ENCODE measurements around the gene ADAMTS17.

ADAMTS17 gene

DNA sequence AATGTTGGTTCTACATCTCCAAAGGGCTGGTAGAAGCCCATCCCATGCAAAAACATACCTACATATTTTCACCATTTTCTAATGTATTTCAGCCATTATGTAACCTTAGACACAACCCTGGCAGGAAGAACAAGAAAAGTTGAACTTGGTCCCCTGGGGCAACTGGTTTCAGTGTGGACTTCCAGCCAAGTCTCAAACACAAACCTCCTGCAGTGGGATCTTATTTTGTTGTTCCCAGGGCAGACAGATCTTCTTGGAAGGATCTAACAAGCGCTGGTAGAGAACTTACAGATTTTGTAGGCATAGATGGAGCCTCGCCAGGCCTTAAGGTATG, 96.3 kb downstream of the ADAMTS17 start:
- Histone ChIP-seq H3K36me3 (replicated peaks; ENCODE audit: low read depth, low read length) (no peaks in the 10 kb centered on the region), H3K27me3 (ENCODE audit: low read depth, low read length) (no peaks in the 10 kb centered on the region), H3K27ac (ENCODE audit: low read length) (no peak overlapping the region), H3K9me3 (ENCODE audit: insufficient read depth, low read length) (no peaks in the 10 kb centered on the region), H2AFZ (ENCODE audit: low read depth, low read length) (no peak overlapping the region), H3K4me1 (ENCODE audit: low read length) (no peaks in the 10 kb centered on the region), H3K4me3 (ENCODE audit: low read length) (no peak overlapping the region), H4K20me1 (ENCODE audit: insufficient read depth, low read length) (no peaks in the 10 kb centered on the region), H3K9ac (ENCODE audit: low read length) (no peak overlapping the region), H3K79me2 (ENCODE audit: low read length) (no peaks in the 10 kb centered on the region), H3K4me2 (ENCODE audit: low read length) (no peak overlapping the region)
- TF ChIP-seq EZH2phosphoT487 (IDR thresholded peaks at IDR 0.05; ENCODE audit: low read depth), result no peak
- TF ChIP-seq, protein P1, sequence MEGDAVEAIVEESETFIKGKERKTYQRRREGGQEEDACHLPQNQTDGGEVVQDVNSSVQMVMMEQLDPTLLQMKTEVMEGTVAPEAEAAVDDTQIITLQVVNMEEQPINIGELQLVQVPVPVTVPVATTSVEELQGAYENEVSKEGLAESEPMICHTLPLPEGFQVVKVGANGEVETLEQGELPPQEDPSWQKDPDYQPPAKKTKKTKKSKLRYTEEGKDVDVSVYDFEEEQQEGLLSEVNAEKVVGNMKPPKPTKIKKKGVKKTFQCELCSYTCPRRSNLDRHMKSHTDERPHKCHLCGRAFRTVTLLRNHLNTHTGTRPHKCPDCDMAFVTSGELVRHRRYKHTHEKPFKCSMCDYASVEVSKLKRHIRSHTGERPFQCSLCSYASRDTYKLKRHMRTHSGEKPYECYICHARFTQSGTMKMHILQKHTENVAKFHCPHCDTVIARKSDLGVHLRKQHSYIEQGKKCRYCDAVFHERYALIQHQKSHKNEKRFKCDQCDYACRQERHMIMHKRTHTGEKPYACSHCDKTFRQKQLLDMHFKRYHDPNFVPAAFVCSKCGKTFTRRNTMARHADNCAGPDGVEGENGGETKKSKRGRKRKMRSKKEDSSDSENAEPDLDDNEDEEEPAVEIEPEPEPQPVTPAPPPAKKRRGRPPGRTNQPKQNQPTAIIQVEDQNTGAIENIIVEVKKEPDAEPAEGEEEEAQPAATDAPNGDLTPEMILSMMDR (IDR thresholded peaks at IDR 0.05; ENCODE audit: low read depth, low read length), result no peak

DNA sequence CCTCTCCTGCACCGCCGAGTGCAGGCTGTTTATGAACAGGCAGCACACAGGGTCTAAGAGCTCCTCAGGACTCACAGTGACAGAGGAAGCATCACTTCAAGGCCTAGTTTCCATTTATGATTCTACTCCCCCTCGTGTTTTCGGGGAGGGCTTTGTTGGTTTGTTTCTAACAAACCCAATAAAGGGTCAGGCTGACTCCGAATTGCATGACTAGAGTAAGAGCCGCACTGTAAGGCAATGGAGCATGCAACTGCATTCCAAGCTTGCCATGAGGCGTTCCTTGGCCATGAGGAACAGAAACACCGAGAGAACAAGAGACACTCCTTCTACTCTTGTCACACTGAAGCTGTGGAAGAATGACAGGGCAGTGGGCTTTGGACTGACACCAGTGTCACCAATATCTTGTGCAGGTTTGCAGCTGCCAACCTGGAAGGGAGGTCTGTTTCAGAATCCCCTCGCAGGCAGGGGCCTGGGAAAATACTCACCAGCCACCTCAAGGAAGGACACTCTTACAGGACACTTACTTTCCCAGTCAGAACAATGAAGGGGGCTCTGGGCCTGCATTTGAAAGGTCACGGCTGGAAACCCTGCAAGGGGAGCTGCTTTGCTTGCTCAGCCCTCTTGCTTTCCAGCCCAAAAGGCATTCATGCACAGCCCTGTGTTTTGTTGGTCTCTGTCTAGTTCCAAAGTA, 96.8 kb downstream of the ADAMTS17 start:
- Histone ChIP-seq H3K27me3 (ENCODE audit: low read depth, low read length) (no peaks in the 10 kb centered on the region), H3K4me2 (ENCODE audit: low read length) (no peak overlapping the region), H4K20me1 (ENCODE audit: insufficient read depth, low read length) (no peaks in the 10 kb centered on the region), H3K4me3 (ENCODE audit: low read length) (no peak overlapping the region), H2AFZ (ENCODE audit: low read depth, low read length) (no peak overlapping the region), H3K9me3 (ENCODE audit: insufficient read depth, low read length) (no peaks in the 10 kb centered on the region), H3K27ac (ENCODE audit: low read length) (no peak overlapping the region), H3K4me1 (ENCODE audit: low read length) (no peaks in the 10 kb centered on the region), H3K79me2 (ENCODE audit: low read length) (no peaks in the 10 kb centered on the region), H3K36me3 (replicated peaks; ENCODE audit: low read depth, low read length) (no peaks in the 10 kb centered on the region), H3K9ac (ENCODE audit: low read length) (no peak overlapping the region)
- TF ChIP-seq, protein P1 (IDR thresholded peaks at IDR 0.05; ENCODE audit: low read depth, low read length), result no peak
- no peak for TF ChIP-seq EZH2phosphoT487 (IDR thresholded peaks at IDR 0.05; ENCODE audit: low read depth)

DNA sequence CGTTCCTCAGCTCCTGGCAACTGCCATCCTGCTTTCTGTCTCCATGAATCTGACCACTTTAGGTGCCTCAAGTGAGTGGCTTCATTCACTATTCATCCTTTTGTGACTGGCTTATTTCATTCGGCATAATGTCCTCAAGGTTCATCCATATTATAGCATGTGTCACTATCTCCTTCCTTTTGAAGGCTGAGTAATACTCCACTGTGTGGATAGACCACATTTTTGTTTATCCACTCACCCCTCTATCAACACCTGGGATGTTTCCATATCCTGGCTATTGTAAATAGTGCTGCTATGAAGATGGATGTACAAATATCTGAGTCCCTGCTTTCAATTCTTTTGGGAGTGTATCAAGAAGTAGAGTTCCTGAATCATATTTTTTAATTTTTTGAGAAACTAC, 98.8 kb downstream of the ADAMTS17 start:
- H3K9me3 ChIP-seq (ENCODE audit: insufficient read depth, low read length), result no peaks in the 10 kb centered on the region
- no peaks in the 10 kb centered on the region for H3K79me2 ChIP-seq (ENCODE audit: low read length)
- no peak overlapping the region for H2AFZ ChIP-seq (ENCODE audit: low read depth, low read length)
- H3K4me2 ChIP-seq (ENCODE audit: low read length), result no peak overlapping the region
- H3K4me3 ChIP-seq (ENCODE audit: low read length), result no peak overlapping the region
- no peaks in the 10 kb centered on the region for H3K27me3 ChIP-seq (ENCODE audit: low read depth, low read length)
- TF ChIP-seq, protein P1 (IDR thresholded peaks at IDR 0.05; ENCODE audit: low read depth, low read length), result no peak
- no peak for TF ChIP-seq EZH2phosphoT487 (IDR thresholded peaks at IDR 0.05; ENCODE audit: low read depth)
- no peak overlapping the region for H3K27ac ChIP-seq (ENCODE audit: low read length)
- H3K9ac ChIP-seq (ENCODE audit: low read length), result no peak overlapping the region
- no peaks in the 10 kb centered on the region for H4K20me1 ChIP-seq (ENCODE audit: insufficient read depth, low read length)
- H3K36me3 ChIP-seq (replicated peaks; ENCODE audit: low read depth, low read length), result no peaks in the 10 kb centered on the region
- no peaks in the 10 kb centered on the region for H3K4me1 ChIP-seq (ENCODE audit: low read length)

DNA sequence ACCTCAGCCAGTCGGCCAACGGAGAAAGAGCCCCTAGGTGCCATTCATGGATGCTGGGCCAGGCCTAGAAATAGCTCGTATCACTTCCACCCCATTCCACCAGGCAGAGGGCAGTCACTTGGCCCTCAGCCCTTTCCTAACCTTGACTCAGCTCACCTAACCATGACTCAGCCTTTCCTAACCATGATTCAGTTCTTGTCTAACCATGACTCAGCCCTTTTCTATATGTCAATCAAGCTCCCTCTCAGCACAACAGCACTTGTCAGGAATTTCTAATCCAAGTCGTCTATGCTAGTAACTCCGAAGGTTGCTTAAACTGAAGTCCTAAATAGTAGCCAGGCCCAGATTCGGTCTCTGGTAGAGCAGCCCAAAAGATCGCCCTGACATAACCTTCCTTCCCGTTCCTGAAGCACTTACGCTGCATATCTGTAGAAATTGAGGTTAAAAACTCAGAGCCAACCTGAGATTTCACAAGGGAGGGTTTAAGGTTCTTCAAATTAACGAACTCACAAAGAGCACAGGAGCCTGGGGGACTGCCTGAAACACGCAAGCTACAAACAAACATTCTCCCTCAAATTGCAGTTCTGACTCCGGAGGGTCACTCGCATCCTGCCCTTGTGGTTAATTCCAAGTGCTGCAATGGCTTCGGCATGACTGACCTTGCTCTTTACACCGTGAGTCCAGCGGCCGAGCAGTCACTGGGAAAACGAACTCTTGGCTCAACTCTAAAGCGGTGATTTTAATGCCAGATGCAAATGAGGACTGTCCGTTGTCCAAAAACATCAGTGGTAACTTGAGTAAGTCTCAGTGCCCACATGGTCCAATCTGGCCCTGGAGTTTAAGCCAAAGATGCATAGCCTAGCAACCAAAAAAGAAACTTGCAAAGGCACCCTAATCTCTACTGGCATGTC, 99.9 kb downstream of the ADAMTS17 start:
- Histone ChIP-seq H3K4me3 (ENCODE audit: low read length) (no peak overlapping the region), H3K27me3 (ENCODE audit: low read depth, low read length) (no peaks in the 10 kb centered on the region), H3K79me2 (ENCODE audit: low read length) (no peaks in the 10 kb centered on the region), H3K9ac (ENCODE audit: low read length) (no peak overlapping the region), H3K9me3 (ENCODE audit: insufficient read depth, low read length) (no peaks in the 10 kb centered on the region), H4K20me1 (ENCODE audit: insufficient read depth, low read length) (no peaks in the 10 kb centered on the region), H3K27ac (ENCODE audit: low read length) (no peak overlapping the region), H2AFZ (ENCODE audit: low read depth, low read length) (no peak overlapping the region), H3K4me2 (ENCODE audit: low read length) (no peak overlapping the region), H3K36me3 (replicated peaks; ENCODE audit: low read depth, low read length) (no peaks in the 10 kb centered on the region), H3K4me1 (ENCODE audit: low read length) (no peaks in the 10 kb centered on the region)
- TF ChIP-seq, protein P1 (IDR thresholded peaks at IDR 0.05; ENCODE audit: low read depth, low read length), result no peak
- TF ChIP-seq EZH2phosphoT487 (IDR thresholded peaks at IDR 0.05; ENCODE audit: low read depth), result no peak

Measured in OCI-LY3 (cell line).